Peyer's patch (tissue), 4 donors: Measurements from ENCODE around the gene CAPZA3.

ENCODE experiments used
- POLR2A ChIP-seq, 2 donors: fragments of 450-650 bp; IDR thresholded peaks; one replicate each; pipeline ENCODE4 v1.5.1; 2017; ENCODE audit warnings: antibody characterized with exemption in 2 of 2, mild to moderate bottlenecking in 2 of 2, moderate library complexity in 2 of 2
- TF ChIP-seq, protein P1 (sequence below), 6 experiments: fragments of 450-650 bp in 4 of 6; fragments of 200-600 bp in 2 of 6; sonication (generic) in 1 of 6; IDR thresholded peaks; one replicate each; pipeline ENCODE4 v1.5.1; 2017 to 2019; ENCODE audit warnings: antibody characterized with exemption in 6 of 6, mild to moderate bottlenecking in 3 of 6, moderate library complexity in 1 of 6

DNA sequence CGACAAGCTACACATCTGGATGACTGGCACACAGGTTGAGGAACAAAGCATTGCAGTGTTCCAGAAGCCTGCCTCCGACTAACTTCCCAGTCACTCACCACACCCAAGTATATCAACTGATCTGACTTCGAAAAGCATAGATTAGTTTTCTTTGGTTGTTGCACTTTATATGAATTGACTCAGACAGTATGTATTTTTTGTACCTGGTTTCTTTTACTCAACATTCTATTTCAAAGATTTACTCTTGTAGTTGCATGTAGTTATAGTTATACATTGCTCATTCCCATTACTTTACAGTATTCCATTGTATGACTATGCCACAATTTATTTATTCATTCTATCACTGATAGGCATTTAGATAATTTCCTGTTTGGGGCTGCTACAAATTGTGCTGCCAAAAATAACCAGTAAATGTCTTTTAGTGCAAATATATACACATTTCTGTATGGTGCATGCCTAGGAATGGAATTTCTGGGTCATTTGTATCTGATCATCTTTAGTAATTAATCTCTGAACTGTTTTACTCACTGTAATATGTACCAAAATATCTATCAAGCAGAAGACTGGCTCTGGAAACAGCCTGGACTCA is 17.9 kb upstream of the CAPZA3 start:
- TF ChIP-seq, protein P1, sequence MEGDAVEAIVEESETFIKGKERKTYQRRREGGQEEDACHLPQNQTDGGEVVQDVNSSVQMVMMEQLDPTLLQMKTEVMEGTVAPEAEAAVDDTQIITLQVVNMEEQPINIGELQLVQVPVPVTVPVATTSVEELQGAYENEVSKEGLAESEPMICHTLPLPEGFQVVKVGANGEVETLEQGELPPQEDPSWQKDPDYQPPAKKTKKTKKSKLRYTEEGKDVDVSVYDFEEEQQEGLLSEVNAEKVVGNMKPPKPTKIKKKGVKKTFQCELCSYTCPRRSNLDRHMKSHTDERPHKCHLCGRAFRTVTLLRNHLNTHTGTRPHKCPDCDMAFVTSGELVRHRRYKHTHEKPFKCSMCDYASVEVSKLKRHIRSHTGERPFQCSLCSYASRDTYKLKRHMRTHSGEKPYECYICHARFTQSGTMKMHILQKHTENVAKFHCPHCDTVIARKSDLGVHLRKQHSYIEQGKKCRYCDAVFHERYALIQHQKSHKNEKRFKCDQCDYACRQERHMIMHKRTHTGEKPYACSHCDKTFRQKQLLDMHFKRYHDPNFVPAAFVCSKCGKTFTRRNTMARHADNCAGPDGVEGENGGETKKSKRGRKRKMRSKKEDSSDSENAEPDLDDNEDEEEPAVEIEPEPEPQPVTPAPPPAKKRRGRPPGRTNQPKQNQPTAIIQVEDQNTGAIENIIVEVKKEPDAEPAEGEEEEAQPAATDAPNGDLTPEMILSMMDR (IDR thresholded peaks at IDR 0.05) = no peak
- no peak for TF ChIP-seq POLR2A (IDR thresholded peaks at IDR 0.05)
